Measurements from ENCODE around the gene TMED7.

TMED7 gene

GRCh38 chr5:115573133-115573532 lies 52.7 kb downstream of the TMED7 start:
- no peak overlapping the region for H3K4me3 ChIP-seq (ENCODE audit: low read depth, low read length)
- TF ChIP-seq CTCF (IDR thresholded peaks at IDR 0.05; ENCODE audit: low read depth, low read length), result no peak

GRCh38 chr5:115571441-115571878 lies 54.4 kb downstream of the TMED7 start:
- TF ChIP-seq CTCF (IDR thresholded peaks at IDR 0.05; ENCODE audit: low read depth, low read length), result no peak

GRCh38 chr5:115568668-115569067 lies 57.2 kb downstream of the TMED7 start:
- TF ChIP-seq CTCF (IDR thresholded peaks at IDR 0.05; ENCODE audit: low read depth, low read length), result no peak
- H3K4me3 ChIP-seq (ENCODE audit: low read depth, low read length), result no peak overlapping the region

More at GRCh38 chr5:115571441-115571878, 54.4 kb downstream of the TMED7 start:
- H3K4me3 ChIP-seq (ENCODE audit: low read depth, low read length), result no peak overlapping the region

- TF ChIP-seq CTCF (IDR thresholded peaks at IDR 0.05; ENCODE audit: low read depth, low read length), result no peak
- H3K4me3 ChIP-seq (ENCODE audit: low read depth, low read length), result no peak overlapping the region
Observed at GRCh38 chr5:115565233-115565632, 60.6 kb downstream of the TMED7 start.
